ENCODE measurements around the gene NPTN. TPM values are rescaled to one million over a fixed set of nuclear protein-coding genes. Genes with fewer than 3 reads are reported as not detected.

The NPTN gene
- total RNA-seq (2022; extraction: Qiagen RNA extraction; ENCODE audit: low read depth), result 191 to 219 TPM (median 195 TPM) in 5 replicates

DNA sequence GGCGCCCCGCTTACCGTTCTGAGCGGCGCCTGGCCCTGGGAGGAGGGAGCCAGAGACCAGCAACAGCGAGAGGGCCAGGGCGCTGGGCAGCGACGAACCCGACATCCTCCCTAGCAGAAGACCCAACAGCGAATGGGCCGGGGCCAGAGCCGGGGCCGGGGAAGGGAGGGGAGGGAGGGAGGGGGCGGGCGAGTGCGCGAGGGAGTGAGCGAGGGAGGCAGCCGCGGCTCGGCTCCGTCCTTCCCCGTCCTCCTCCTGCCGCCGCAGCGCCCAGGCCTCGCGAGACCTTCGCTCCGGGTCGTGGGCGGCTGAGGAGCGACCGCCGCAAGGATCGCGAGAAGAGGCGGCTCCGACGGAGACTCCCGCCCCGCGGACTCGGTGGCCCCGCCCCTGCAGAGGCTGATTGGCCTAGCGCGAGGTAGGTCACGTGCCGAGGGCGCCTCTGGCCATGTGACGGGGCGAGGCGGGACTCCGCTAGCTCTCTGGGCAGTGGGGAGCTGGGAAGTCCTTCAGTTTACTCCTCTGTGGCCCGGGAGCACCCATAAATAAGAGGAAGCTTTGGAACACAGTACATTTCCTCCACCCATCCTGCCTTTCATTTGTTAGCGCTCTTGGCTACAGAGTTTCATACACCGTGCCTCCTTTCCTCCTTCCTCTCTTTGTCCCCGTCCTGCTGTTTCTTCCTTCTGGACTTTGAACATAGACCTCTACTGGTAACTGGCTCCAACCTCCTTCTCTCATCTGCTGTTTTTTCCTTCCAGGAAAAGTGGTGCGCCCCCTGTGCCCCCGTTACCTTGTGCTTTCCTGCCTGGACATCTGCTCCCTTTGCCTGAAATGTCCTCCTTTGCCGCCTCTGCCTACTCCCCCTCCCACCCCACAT, at the start of gene NPTN:
TSS of gene NPTN (minus strand) at position 279 of the 880 bp plus-strand sequence. CDS start at position 105, 174 bp downstream.

Other genes with a start within 250 kb of the NPTN start
- not detected in 5 replicates for gene REC114, start 190.2 kb downstream of the NPTN start, total RNA-seq (2022; extraction: Qiagen RNA extraction; ENCODE audit: low read depth)
- gene CD276, start 51.0 kb upstream of the NPTN start, total RNA-seq (2022; extraction: Qiagen RNA extraction; ENCODE audit: low read depth), result 66.9 to 93.5 TPM (median 80.5 TPM) in 5 replicates
- 1.2 to 2.4 TPM (median 2.0 TPM) in 5 replicates for gene INSYN1, start 120.0 kb upstream of the NPTN start, total RNA-seq (2022; extraction: Qiagen RNA extraction; ENCODE audit: low read depth)
- gene TBC1D21, start 240.2 kb upstream of the NPTN start, total RNA-seq (2022; extraction: Qiagen RNA extraction; ENCODE audit: low read depth), result not detected in 5 replicates

Measured in A549 treated with RU486 at 1 μM for 4 hours (cell line).